GM23338 (cell line): ENCODE data around the gene LPGAT1. TPM values are rescaled to one million over a fixed set of nuclear protein-coding genes. Genes with fewer than 3 reads are reported as not detected.

Source experiments
- ATAC-seq: fragments of 200-7000 bp; cut with Tn5 transposase; 3 replicates; pipeline ENCODE4 v1.9.1; 2020
- DNase-seq: peaks from one replicate; pipeline ENCODE4 v3.0.0-alpha.2; 2015; ENCODE audit warnings: low spot score
- H2AFZ ChIP-seq: fragments of 200-600 bp; sonication (generic); 2 replicates; pipeline ENCODE4 v1.8.0; 2016; ENCODE audit warnings: antibody characterized with exemption, mild to moderate bottlenecking, moderate library complexity
- H3F3A ChIP-seq: fragments of 200-600 bp; sonication (generic); replicated peaks from 2 replicates; pipeline ENCODE4 v1.8.0; 2017; ENCODE audit warnings: antibody characterized with exemption, mixed run types, low read depth
- H3K27ac ChIP-seq: fragments of 200-600 bp; sonication (generic); 2 replicates; pipeline ENCODE4 v1.6.1; 2016; ENCODE audit warnings: low read depth
- H3K27me3 ChIP-seq: fragments of 200-600 bp; sonication (generic); 2 replicates; pipeline ENCODE4 v1.8.0; 2016; ENCODE audit warnings: mild to moderate bottlenecking, mixed run types, moderate library complexity; ENCODE audit not compliant: insufficient read depth
- H3K36me3 ChIP-seq: fragments of 200-600 bp; sonication (generic); 2 replicates; pipeline ENCODE4 v1.8.0; 2016; ENCODE audit warnings: mild to moderate bottlenecking; ENCODE audit not compliant: insufficient read depth
- H3K4me1 ChIP-seq: fragments of 200-600 bp; sonication (generic); 2 replicates; pipeline ENCODE4 v1.8.0; 2016; ENCODE audit warnings: mild to moderate bottlenecking, moderate library complexity; ENCODE audit not compliant: insufficient read depth
- H3K4me2 ChIP-seq: fragments of 200-600 bp; sonication (generic); 2 replicates; pipeline ENCODE4 v1.7.1; 2017; ENCODE audit warnings: mixed run types
- H3K4me3 ChIP-seq: fragments of 200-600 bp; sonication (generic); 2 replicates; pipeline ENCODE4 v1.6.1; 2016; ENCODE audit warnings: mixed run types
- H3K79me2 ChIP-seq: fragments of 200-600 bp; sonication (generic); replicated peaks from 2 replicates; pipeline ENCODE4 v1.8.0; 2017; ENCODE audit warnings: mild to moderate bottlenecking; ENCODE audit not compliant: insufficient read depth
- H3K9me2 ChIP-seq: fragments of 200-600 bp; sonication (generic); 2 replicates; pipeline ENCODE4 v1.8.0; 2017; ENCODE audit not compliant: insufficient read depth
- H4K20me1 ChIP-seq: fragments of 200-600 bp; sonication (generic); replicated peaks from 2 replicates; pipeline ENCODE4 v1.8.0; 2017; ENCODE audit warnings: mild to moderate bottlenecking; ENCODE audit not compliant: insufficient read depth
- H3K27ac Mint-ChIP-seq: 2 replicates; pipeline ENCODE4 v1.8.0; 2020; ENCODE audit warnings: inconsistent platforms, mild to moderate bottlenecking, moderate library complexity, mixed read lengths
- H3K27me3 Mint-ChIP-seq: 3 replicates; pipeline ENCODE4 v1.8.0; 2022; ENCODE audit warnings: low read depth, mild to moderate bottlenecking, moderate library complexity, mixed read lengths, inconsistent platforms; ENCODE audit not compliant: insufficient read depth, poor library complexity
- H3K36me3 Mint-ChIP-seq: 3 replicates; pipeline ENCODE4 v1.8.0; 2021; ENCODE audit warnings: low read depth, mild to moderate bottlenecking, inconsistent platforms, moderate library complexity, mixed read lengths
- H3K4me1 Mint-ChIP-seq: 3 replicates; pipeline ENCODE4 v1.8.0; 2020; ENCODE audit warnings: mild to moderate bottlenecking, inconsistent platforms, mixed read lengths
- H3K4me3 Mint-ChIP-seq: 3 replicates; pipeline ENCODE4 v1.8.0; 2021; ENCODE audit warnings: moderate library complexity, mild to moderate bottlenecking, inconsistent platforms, mixed read lengths
- H3K9me3 Mint-ChIP-seq: 3 replicates; pipeline ENCODE4 v1.8.0; 2020; ENCODE audit warnings: moderate library complexity, mild to moderate bottlenecking, inconsistent platforms, mixed read lengths
- CREB1 ChIP-seq: fragments of 250-450 bp; sonication (Bioruptor Pico); IDR thresholded peaks from 2 replicates; pipeline ENCODE4 v1.5.0; 2020; ENCODE audit warnings: low read depth, mild to moderate bottlenecking, moderate library complexity
- EZH2 ChIP-seq: fragments of 200-600 bp; sonication (generic); IDR thresholded peaks from one replicate; pipeline ENCODE4 v1.8.0; 2017; ENCODE audit warnings: antibody characterized with exemption, mild to moderate bottlenecking, low read depth; ENCODE audit not compliant: unreplicated experiment
- EZH2phosphoT487 ChIP-seq: fragments of 200-600 bp; sonication (generic); IDR thresholded peaks from one replicate; pipeline ENCODE4 v1.8.1; 2018; ENCODE audit warnings: antibody characterized with exemption; ENCODE audit not compliant: unreplicated experiment
- JUNB ChIP-seq: IDR thresholded peaks from one replicate; pipeline ENCODE4 v1.6.1; 2016; ENCODE audit warnings: antibody characterized with exemption; ENCODE audit not compliant: unreplicated experiment
- NANOG ChIP-seq: IDR thresholded peaks from 2 replicates; pipeline ENCODE4 v1.6.1; 2016; ENCODE audit warnings: antibody characterized with exemption, borderline replicate concordance
- POLR2AphosphoS5 ChIP-seq: IDR thresholded peaks from 2 replicates; pipeline ENCODE4 v1.6.1; 2016; ENCODE audit warnings: antibody characterized with exemption, low read depth
- STAT1 ChIP-seq: IDR thresholded peaks from one replicate; pipeline ENCODE4 v1.6.1; 2016; ENCODE audit warnings: antibody characterized with exemption; ENCODE audit not compliant: unreplicated experiment
- ZNF114 ChIP-seq: fragments of 250-450 bp; sonication (Bioruptor Pico); IDR thresholded peaks from 2 replicates; pipeline ENCODE4 v1.5.0; 2020; ENCODE audit warnings: mild to moderate bottlenecking, moderate library complexity
- ZNF331 ChIP-seq: fragments of 250-450 bp; sonication (Bioruptor Pico); IDR thresholded peaks from 2 replicates; pipeline ENCODE4 v1.5.0; 2020; ENCODE audit warnings: low read depth, mild to moderate bottlenecking, moderate library complexity
- polyA plus RNA-seq: library from polyadenylated mRNA; unstranded; fragments of >200 nt; fragmentation: Nextera tagmentation; extraction: Ambion mirVana; gene quantifications from 2 replicates; pipeline ENCODE4 v1.2.1, GENCODE V29; 2016
- total RNA-seq: library from RNA; depleted of rRNA; stranded (reverse); fragments of >200 nt; shearing (Covaris generic); gene quantifications from 2 replicates; pipeline ENCODE4 v1.2.3, GENCODE V29; 2014
- TF ChIP-seq, protein P1 (sequence below): fragments of 250-450 bp; sonication (Bioruptor Pico); IDR thresholded peaks from 2 replicates; pipeline ENCODE4 v1.5.0; 2020; ENCODE audit warnings: mild to moderate bottlenecking, moderate library complexity
- TF ChIP-seq, protein P2 (sequence below), 2 experiments: fragments of 200-600 bp in 1 of 2; sonication (generic) in 1 of 2; conservative IDR thresholded peaks; 2 replicates each; pipeline versions ENCODE4 v1.5.1 to v1.6.1; 2016 to 2017; ENCODE audit warnings: antibody characterized with exemption in 2 of 2, low read depth in 2 of 2, mild to moderate bottlenecking in 2 of 2, moderate library complexity in 1 of 2
- TF ChIP-seq, protein P3 (sequence below): IDR thresholded peaks from one replicate; pipeline ENCODE4 v1.6.1; 2018; ENCODE audit warnings: antibody characterized with exemption; ENCODE audit not compliant: unreplicated experiment
- TF ChIP-seq, protein P4 (sequence below): IDR thresholded peaks from 2 replicates; pipeline ENCODE4 v1.6.1; 2016; ENCODE audit warnings: antibody characterized with exemption

The LPGAT1 gene
- total and polyA plus RNA-seq, 2 experiments from 2014 or later: 3.3 to 16.4 TPM

DNA sequence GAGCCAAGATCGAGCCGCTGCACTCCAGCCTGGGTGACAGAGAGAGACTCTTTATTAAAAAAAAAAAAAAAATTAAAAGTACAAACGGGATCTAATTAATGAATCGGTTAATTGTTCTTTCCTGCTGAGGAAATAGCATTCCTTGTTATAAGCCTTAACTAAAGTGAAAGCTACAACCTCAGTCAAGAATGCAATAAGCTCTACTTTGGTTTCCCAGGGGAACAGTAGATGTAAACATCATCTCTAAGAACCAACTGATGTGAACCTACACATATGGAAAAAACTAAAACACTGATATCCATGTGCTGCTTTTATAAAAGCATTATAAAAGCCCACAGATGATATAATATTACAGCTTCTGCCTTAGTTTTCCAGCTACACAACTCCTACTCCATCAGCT lies 41.9 kb downstream of the LPGAT1 start:
- Mint-ChIP-seq H3K9me3 (no peaks in the 10 kb centered on the region), H3K27me3 (no peaks in the 10 kb centered on the region), H3K36me3 (peaks cover 8% of the 10 kb centered on the region; the same call in 2 of the 3 replicates), H3K4me3 (no peak overlapping the region), H3K27ac (no peak overlapping the region), H3K4me1 (no peaks in the 10 kb centered on the region)
- Histone ChIP-seq H2AFZ (no peak overlapping the region), H3K79me2 (no peaks in the 10 kb centered on the region), H3K4me3 (no peak overlapping the region), H4K20me1 (no peaks in the 10 kb centered on the region), H3K4me2 (no peak overlapping the region), H3K27me3 (no peaks in the 10 kb centered on the region), H3F3A (no peaks in the 10 kb centered on the region), H3K9me2 (no peaks in the 10 kb centered on the region), H3K4me1 (peaks cover 2% of the 10 kb centered on the region; the same call in 1 of the 2 replicates), H3K27ac (no peak overlapping the region), H3K36me3 (no peaks in the 10 kb centered on the region)
- DNase-seq: no peak
- no peak for ATAC-seq
- TF ChIP-seq NANOG (no peak), ZNF114 (CRISPR knock-in tag) (no peak), STAT1 (no peak), POLR2AphosphoS5 (no peak), EZH2 (no peak), JUNB (no peak), EZH2phosphoT487 (no peak), ZNF331 (CRISPR knock-in tag) (no peak), CREB1 (CRISPR knock-in tag) (no peak)
- TF ChIP-seq, protein P1, sequence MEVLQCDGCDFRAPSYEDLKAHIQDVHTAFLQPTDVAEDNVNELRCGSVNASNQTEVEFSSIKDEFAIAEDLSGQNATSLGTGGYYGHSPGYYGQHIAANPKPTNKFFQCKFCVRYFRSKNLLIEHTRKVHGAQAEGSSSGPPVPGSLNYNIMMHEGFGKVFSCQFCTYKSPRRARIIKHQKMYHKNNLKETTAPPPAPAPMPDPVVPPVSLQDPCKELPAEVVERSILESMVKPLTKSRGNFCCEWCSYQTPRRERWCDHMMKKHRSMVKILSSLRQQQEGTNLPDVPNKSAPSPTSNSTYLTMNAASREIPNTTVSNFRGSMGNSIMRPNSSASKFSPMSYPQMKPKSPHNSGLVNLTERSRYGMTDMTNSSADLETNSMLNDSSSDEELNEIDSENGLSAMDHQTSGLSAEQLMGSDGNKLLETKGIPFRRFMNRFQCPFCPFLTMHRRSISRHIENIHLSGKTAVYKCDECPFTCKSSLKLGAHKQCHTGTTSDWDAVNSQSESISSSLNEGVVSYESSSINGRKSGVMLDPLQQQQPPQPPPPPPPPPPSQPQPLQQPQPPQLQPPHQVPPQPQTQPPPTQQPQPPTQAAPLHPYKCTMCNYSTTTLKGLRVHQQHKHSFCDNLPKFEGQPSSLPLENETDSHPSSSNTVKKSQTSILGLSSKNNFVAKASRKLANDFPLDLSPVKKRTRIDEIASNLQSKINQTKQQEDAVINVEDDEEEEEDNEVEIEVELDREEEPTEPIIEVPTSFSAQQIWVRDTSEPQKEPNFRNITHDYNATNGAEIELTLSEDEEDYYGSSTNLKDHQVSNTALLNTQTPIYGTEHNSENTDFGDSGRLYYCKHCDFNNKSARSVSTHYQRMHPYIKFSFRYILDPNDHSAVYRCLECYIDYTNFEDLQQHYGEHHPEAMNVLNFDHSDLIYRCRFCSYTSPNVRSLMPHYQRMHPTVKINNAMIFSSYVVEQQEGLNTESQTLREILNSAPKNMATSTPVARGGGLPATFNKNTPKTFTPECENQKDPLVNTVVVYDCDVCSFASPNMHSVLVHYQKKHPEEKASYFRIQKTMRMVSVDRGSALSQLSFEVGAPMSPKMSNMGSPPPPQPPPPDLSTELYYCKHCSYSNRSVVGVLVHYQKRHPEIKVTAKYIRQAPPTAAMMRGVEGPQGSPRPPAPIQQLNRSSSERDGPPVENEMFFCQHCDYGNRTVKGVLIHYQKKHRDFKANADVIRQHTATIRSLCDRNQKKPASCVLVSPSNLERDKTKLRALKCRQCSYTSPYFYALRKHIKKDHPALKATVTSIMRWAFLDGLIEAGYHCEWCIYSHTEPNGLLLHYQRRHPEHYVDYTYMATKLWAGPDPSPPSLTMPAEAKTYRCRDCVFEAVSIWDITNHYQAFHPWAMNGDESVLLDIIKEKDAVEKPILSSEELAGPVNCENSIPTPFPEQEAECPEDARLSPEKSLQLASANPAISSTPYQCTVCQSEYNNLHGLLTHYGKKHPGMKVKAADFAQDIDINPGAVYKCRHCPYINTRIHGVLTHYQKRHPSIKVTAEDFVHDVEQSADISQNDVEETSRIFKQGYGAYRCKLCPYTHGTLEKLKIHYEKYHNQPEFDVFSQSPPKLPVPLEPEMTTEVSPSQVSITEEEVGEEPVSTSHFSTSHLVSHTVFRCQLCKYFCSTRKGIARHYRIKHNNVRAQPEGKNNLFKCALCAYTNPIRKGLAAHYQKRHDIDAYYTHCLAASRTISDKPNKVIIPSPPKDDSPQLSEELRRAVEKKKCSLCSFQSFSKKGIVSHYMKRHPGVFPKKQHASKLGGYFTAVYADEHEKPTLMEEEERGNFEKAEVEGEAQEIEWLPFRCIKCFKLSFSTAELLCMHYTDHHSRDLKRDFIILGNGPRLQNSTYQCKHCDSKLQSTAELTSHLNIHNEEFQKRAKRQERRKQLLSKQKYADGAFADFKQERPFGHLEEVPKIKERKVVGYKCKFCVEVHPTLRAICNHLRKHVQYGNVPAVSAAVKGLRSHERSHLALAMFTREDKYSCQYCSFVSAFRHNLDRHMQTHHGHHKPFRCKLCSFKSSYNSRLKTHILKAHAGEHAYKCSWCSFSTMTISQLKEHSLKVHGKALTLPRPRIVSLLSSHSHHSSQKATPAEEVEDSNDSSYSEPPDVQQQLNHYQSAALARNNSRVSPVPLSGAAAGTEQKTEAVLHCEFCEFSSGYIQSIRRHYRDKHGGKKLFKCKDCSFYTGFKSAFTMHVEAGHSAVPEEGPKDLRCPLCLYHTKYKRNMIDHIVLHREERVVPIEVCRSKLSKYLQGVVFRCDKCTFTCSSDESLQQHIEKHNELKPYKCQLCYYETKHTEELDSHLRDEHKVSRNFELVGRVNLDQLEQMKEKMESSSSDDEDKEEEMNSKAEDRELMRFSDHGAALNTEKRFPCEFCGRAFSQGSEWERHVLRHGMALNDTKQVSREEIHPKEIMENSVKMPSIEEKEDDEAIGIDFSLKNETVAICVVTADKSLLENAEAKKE: no peak
- TF ChIP-seq, protein P2, sequence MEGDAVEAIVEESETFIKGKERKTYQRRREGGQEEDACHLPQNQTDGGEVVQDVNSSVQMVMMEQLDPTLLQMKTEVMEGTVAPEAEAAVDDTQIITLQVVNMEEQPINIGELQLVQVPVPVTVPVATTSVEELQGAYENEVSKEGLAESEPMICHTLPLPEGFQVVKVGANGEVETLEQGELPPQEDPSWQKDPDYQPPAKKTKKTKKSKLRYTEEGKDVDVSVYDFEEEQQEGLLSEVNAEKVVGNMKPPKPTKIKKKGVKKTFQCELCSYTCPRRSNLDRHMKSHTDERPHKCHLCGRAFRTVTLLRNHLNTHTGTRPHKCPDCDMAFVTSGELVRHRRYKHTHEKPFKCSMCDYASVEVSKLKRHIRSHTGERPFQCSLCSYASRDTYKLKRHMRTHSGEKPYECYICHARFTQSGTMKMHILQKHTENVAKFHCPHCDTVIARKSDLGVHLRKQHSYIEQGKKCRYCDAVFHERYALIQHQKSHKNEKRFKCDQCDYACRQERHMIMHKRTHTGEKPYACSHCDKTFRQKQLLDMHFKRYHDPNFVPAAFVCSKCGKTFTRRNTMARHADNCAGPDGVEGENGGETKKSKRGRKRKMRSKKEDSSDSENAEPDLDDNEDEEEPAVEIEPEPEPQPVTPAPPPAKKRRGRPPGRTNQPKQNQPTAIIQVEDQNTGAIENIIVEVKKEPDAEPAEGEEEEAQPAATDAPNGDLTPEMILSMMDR (conservative IDR thresholded peaks at IDR 0.05; ENCODE audit: low read depth in 2 of 2): no peak
- TF ChIP-seq, protein P3, sequence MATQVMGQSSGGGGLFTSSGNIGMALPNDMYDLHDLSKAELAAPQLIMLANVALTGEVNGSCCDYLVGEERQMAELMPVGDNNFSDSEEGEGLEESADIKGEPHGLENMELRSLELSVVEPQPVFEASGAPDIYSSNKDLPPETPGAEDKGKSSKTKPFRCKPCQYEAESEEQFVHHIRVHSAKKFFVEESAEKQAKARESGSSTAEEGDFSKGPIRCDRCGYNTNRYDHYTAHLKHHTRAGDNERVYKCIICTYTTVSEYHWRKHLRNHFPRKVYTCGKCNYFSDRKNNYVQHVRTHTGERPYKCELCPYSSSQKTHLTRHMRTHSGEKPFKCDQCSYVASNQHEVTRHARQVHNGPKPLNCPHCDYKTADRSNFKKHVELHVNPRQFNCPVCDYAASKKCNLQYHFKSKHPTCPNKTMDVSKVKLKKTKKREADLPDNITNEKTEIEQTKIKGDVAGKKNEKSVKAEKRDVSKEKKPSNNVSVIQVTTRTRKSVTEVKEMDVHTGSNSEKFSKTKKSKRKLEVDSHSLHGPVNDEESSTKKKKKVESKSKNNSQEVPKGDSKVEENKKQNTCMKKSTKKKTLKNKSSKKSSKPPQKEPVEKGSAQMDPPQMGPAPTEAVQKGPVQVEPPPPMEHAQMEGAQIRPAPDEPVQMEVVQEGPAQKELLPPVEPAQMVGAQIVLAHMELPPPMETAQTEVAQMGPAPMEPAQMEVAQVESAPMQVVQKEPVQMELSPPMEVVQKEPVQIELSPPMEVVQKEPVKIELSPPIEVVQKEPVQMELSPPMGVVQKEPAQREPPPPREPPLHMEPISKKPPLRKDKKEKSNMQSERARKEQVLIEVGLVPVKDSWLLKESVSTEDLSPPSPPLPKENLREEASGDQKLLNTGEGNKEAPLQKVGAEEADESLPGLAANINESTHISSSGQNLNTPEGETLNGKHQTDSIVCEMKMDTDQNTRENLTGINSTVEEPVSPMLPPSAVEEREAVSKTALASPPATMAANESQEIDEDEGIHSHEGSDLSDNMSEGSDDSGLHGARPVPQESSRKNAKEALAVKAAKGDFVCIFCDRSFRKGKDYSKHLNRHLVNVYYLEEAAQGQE: no peak
- TF ChIP-seq, protein P4, sequence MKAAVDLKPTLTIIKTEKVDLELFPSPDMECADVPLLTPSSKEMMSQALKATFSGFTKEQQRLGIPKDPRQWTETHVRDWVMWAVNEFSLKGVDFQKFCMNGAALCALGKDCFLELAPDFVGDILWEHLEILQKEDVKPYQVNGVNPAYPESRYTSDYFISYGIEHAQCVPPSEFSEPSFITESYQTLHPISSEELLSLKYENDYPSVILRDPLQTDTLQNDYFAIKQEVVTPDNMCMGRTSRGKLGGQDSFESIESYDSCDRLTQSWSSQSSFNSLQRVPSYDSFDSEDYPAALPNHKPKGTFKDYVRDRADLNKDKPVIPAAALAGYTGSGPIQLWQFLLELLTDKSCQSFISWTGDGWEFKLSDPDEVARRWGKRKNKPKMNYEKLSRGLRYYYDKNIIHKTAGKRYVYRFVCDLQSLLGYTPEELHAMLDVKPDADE: no peak
